HepG2 (cell line): ENCODE data around the gene TOB2. TPM values are rescaled to one million over a fixed set of nuclear protein-coding genes. Genes with fewer than 3 reads are reported as not detected.

ENCODE experiments used
- ARNTL ChIP-seq: sonication (generic); formaldehyde crosslinking; IDR thresholded peaks from 2 replicates; pipeline ENCODE4 v1.4.0; 2020; ENCODE audit warnings: mild to moderate bottlenecking, missing genetic modification reagents
- EZH2 ChIP-seq: conservative IDR thresholded peaks from 2 replicates; pipeline ENCODE4 v1.6.1; 2012; ENCODE audit warnings: mild to moderate bottlenecking, low read depth, low read length, moderate library complexity
- KLF12 ChIP-seq: sonication (generic); formaldehyde crosslinking; IDR thresholded peaks from 2 replicates; pipeline ENCODE4 v1.4.0; 2020; ENCODE audit warnings: missing genetic modification reagents, borderline replicate concordance
- ONECUT2 ChIP-seq: sonication (generic); formaldehyde crosslinking; IDR thresholded peaks from 2 replicates; pipeline ENCODE4 v1.4.0; 2020; ENCODE audit warnings: missing genetic modification reagents
- PAWR ChIP-seq: sonication (generic); formaldehyde crosslinking; IDR thresholded peaks from 2 replicates; pipeline ENCODE4 v1.4.0; 2020; ENCODE audit warnings: missing genetic modification reagents, mild to moderate bottlenecking, borderline replicate concordance
- SNAPC2 ChIP-seq: sonication (generic); formaldehyde crosslinking; IDR thresholded peaks from 2 replicates; pipeline ENCODE4 v1.8.1; 2022; ENCODE audit warnings: mild to moderate bottlenecking, missing genetic modification reagents
- ZNF703 ChIP-seq: sonication (generic); formaldehyde crosslinking; IDR thresholded peaks from 2 replicates; pipeline ENCODE4 v1.5.1; 2020; ENCODE audit warnings: missing genetic modification reagents, mild to moderate bottlenecking, moderate library complexity, borderline replicate concordance
- polyA plus RNA-seq, 8 experiments: library from polyadenylated mRNA; depleted of rRNA in 3 of 8; stranded (reverse) in 7 of 8; unstranded in 1 of 8; fragments of >200 nt; fragmentation: Illumina TruSeq in 4 of 8; extraction: Trizol in 4 of 8; gene quantifications; 2 replicates each; pipeline versions ENCODE4 v1.2.1 to v1.2.3, GENCODE V29; 2011 to 2016; ENCODE audit warnings: low read depth in 4 of 8, missing spikeins in 1 of 8, mixed read lengths in 1 of 8; ENCODE audit not compliant: insufficient read depth in 1 of 8
- total RNA-seq, 5 experiments: library from RNA; depleted of rRNA; stranded (reverse); fragments of >200 nt; fragmentation: Illumina TruSeq; extraction: Trizol; gene quantifications; 2 replicates each; pipeline ENCODE4 v1.2.3, GENCODE V29; 2016; ENCODE audit warnings: low read depth in 1 of 5
- TF ChIP-seq, protein P1 (sequence below): sonication (generic); formaldehyde crosslinking; IDR thresholded peaks from 2 replicates; pipeline ENCODE4 v1.4.0; 2020; ENCODE audit warnings: missing genetic modification reagents
- TF ChIP-seq, protein P2 (sequence below): sonication (generic); formaldehyde crosslinking; IDR thresholded peaks from 2 replicates; pipeline ENCODE4 v1.4.0; 2020; ENCODE audit warnings: mild to moderate bottlenecking, missing genetic modification reagents
- TF ChIP-seq, protein P3 (sequence below): conservative IDR thresholded peaks from 2 replicates; pipeline ENCODE4 v1.6.1; 2018; ENCODE audit warnings: missing genetic modification reagents
- TF ChIP-seq, protein P4 (sequence below): sonication (generic); formaldehyde crosslinking; IDR thresholded peaks from one replicate; pipeline ENCODE4 v1.5.1; 2020; ENCODE audit warnings: mild to moderate bottlenecking, missing genetic modification reagents; ENCODE audit errors: not compliant biosample characterization

TOB2 gene
- total and polyA plus RNA-seq, 2 of the 13 experiments (the other 11 are each of a cell fraction or from before 2014, with no cell fraction given), result 12.2 to 13.7 TPM

DNA sequence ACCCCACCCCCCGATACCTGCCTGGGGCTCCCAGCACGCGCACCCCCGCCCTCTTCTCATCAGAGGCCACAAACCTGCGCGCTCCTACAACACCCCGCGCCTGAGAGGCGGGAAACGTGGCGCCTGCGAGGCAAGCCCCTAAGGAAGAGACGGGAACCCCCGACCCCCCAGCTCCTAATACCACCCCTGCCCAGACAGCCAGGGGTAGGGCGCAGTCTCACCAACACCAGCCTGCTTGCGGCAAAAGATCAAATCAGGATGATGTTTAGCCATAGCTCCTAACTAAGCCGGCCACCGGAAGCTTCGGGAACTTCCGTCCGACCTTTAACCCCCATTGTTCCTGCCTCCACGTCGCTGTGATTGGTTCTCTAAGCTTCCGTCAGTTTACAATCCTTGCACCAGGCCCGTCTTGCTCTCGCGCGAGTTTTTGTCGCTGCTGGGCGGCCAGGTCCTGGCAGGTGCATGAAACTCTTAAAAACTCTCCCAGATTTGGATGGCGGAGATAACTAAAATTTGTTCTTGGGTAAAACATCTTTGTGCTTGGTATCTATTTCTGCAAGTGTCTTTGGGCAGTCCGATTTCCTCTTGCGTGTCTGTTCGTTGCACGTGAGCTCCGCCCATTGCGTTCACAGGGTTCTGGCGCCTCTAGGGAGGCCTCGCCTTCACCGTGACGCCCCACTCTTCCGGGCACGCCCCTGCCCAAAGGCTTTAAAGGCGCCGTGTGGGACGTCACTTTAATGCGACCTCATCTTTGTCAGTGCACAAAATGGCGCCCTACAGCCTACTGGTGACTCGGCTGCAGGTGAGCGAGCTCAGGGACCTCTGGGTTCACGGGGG is 22.0 kb upstream of the TOB2 start, which contains the start of the genes ACO2 and PHF5A (continued):
- TF ChIP-seq ZNF703 (CRISPR knock-in tag) (peak; percentile 80; the same call in 1 of the 2 replicates), SNAPC2 (0 out of 2 replicates have a peak, but pooled peaks have one; percentile 69), KLF12 (CRISPR knock-in tag) (peak; percentile 99; the same call in 1 of the 2 replicates), PAWR (CRISPR knock-in tag) (0 out of 2 replicates have a peak, but pooled peaks have one; percentile 21), EZH2 (no peak), ARNTL (CRISPR knock-in tag) (peak; percentile 73; the same call in 1 of the 2 replicates), ONECUT2 (no peak; the same call in 1 of the 2 replicates)
- TF ChIP-seq, protein P1, sequence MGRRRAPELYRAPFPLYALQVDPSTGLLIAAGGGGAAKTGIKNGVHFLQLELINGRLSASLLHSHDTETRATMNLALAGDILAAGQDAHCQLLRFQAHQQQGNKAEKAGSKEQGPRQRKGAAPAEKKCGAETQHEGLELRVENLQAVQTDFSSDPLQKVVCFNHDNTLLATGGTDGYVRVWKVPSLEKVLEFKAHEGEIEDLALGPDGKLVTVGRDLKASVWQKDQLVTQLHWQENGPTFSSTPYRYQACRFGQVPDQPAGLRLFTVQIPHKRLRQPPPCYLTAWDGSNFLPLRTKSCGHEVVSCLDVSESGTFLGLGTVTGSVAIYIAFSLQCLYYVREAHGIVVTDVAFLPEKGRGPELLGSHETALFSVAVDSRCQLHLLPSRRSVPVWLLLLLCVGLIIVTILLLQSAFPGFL (CRISPR knock-in tag), result no peak
- TF ChIP-seq, protein P2, sequence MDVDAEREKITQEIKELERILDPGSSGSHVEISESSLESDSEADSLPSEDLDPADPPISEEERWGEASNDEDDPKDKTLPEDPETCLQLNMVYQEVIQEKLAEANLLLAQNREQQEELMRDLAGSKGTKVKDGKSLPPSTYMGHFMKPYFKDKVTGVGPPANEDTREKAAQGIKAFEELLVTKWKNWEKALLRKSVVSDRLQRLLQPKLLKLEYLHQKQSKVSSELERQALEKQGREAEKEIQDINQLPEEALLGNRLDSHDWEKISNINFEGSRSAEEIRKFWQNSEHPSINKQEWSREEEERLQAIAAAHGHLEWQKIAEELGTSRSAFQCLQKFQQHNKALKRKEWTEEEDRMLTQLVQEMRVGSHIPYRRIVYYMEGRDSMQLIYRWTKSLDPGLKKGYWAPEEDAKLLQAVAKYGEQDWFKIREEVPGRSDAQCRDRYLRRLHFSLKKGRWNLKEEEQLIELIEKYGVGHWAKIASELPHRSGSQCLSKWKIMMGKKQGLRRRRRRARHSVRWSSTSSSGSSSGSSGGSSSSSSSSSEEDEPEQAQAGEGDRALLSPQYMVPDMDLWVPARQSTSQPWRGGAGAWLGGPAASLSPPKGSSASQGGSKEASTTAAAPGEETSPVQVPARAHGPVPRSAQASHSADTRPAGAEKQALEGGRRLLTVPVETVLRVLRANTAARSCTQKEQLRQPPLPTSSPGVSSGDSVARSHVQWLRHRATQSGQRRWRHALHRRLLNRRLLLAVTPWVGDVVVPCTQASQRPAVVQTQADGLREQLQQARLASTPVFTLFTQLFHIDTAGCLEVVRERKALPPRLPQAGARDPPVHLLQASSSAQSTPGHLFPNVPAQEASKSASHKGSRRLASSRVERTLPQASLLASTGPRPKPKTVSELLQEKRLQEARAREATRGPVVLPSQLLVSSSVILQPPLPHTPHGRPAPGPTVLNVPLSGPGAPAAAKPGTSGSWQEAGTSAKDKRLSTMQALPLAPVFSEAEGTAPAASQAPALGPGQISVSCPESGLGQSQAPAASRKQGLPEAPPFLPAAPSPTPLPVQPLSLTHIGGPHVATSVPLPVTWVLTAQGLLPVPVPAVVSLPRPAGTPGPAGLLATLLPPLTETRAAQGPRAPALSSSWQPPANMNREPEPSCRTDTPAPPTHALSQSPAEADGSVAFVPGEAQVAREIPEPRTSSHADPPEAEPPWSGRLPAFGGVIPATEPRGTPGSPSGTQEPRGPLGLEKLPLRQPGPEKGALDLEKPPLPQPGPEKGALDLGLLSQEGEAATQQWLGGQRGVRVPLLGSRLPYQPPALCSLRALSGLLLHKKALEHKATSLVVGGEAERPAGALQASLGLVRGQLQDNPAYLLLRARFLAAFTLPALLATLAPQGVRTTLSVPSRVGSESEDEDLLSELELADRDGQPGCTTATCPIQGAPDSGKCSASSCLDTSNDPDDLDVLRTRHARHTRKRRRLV (CRISPR knock-in tag), result no peak; the same call in none of the 2 replicates
- TF ChIP-seq, protein P3, sequence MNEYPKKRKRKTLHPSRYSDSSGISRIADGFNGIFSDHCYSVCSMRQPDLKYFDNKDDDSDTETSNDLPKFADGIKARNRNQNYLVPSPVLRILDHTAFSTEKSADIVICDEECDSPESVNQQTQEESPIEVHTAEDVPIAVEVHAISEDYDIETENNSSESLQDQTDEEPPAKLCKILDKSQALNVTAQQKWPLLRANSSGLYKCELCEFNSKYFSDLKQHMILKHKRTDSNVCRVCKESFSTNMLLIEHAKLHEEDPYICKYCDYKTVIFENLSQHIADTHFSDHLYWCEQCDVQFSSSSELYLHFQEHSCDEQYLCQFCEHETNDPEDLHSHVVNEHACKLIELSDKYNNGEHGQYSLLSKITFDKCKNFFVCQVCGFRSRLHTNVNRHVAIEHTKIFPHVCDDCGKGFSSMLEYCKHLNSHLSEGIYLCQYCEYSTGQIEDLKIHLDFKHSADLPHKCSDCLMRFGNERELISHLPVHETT (CRISPR knock-in tag), result 0 out of 2 replicates have a peak, but pooled peaks have one; percentile 45
- TF ChIP-seq, protein P4, sequence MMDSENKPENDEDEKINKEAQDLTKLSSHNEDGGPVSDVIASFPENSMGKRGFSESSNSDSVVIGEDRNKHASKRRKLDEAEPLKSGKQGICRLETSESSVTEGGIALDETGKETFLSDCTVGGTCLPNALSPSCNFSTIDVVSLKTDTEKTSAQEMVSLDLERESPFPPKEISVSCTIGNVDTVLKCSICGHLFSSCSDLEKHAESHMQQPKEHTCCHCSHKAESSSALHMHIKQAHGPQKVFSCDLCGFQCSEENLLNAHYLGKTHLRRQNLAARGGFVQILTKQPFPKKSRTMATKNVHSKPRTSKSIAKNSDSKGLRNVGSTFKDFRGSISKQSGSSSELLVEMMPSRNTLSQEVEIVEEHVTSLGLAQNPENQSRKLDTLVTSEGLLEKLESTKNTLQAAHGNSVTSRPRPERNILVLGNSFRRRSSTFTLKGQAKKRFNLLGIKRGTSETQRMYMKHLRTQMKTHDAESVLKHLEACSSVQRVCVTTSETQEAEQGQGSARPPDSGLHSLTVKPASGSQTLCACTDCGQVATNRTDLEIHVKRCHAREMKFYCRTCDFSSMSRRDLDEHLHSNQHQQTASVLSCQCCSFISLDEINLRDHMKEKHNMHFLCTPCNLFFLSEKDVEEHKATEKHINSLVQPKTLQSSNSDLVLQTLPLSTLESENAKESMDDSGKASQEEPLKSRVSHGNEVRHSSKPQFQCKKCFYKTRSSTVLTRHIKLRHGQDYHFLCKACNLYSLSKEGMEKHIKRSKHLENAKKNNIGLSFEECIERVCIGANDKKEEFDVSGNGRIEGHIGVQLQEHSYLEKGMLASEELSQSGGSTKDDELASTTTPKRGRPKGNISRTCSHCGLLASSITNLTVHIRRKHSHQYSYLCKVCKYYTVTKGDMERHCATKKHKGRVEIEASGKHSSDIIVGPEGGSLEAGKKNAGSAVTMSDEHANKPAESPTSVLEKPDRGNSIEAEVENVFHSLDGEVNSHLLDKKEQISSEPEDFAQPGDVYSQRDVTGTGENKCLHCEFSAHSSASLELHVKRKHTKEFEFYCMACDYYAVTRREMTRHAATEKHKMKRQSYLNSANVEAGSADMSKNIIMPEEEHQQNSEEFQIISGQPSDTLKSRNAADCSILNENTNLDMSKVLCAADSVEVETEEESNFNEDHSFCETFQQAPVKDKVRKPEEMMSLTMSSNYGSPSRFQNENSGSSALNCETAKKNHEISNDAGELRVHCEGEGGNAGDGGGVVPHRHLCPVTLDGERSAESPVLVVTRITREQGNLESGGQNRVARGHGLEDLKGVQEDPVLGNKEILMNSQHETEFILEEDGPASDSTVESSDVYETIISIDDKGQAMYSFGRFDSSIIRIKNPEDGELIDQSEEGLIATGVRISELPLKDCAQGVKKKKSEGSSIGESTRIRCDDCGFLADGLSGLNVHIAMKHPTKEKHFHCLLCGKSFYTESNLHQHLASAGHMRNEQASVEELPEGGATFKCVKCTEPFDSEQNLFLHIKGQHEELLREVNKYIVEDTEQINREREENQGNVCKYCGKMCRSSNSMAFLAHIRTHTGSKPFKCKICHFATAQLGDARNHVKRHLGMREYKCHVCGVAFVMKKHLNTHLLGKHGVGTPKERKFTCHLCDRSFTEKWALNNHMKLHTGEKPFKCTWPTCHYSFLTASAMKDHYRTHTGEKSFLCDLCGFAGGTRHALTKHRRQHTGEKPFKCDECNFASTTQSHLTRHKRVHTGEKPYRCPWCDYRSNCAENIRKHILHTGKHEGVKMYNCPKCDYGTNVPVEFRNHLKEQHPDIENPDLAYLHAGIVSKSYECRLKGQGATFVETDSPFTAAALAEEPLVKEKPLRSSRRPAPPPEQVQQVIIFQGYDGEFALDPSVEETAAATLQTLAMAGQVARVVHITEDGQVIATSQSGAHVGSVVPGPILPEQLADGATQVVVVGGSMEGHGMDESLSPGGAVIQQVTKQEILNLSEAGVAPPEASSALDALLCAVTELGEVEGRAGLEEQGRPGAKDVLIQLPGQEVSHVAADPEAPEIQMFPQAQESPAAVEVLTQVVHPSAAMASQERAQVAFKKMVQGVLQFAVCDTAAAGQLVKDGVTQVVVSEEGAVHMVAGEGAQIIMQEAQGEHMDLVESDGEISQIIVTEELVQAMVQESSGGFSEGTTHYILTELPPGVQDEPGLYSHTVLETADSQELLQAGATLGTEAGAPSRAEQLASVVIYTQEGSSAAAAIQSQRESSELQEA (CRISPR knock-in tag), result peak; percentile 72
